HG03571 (cell line): ENCODE results near the gene RIGI.
"Not testable (repeated sequence)": the region's sequence is repeated elsewhere in the genome, so short reads cannot be mapped to it uniquely, and the experiment has no call there.

Experiments
- ATAC-seq: cut with Tn5 transposase; IDR thresholded peaks from one replicate; pipeline ENCODE4 v1.9.1; 2021; ENCODE audit not compliant: unreplicated experiment

Gene RIGI

GRCh38 chr9:32533336-32533735 lies 7.3 kb upstream of the RIGI start:
- no peak for ATAC-seq

- no peak for ATAC-seq
These were observed 682 bp upstream of the RIGI start for GRCh38 chr9:32526707-32527048.

- no peak for ATAC-seq
These were observed 326 bp downstream of the RIGI start for GRCh38 chr9:32525709-32526030.

DNA sequence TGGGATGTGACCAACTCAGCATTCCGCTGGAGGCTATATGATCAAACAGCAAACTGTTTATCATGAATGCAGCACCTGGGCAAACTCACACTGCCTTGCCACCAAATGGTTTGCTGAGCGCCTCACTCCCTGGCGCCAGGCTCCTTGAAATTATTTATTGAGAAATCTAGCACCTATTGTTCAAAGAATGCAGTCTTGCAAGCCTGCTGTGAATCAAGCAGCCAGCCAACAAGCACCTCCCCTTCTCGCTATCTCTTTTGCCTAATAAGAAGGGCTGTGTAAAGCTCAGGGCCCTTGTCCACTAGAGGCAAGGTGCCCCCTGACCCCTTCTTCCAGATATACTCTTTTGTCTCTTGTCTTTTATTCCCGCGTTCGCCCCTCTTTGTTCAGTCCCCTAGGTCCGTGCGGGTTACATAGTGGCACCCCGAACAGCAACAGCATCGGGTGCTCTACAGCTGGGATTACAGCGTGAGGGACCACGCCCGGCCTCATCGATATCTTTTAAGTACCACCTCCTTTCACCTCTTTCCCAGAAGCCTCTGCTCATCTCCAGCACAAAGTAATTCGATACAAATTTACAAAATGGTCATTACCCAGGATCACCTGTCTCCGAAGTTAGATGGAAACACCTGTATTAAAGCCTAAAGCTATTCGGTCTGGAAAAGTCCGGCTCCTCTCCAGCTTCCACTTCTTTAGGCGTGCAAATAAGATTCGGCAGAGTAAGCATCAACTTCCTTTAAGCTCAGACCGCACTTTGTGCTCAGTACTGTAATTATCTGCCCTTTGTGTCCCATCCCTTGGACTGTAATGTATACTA lies 896 bp downstream of the RIGI start:
- ATAC-seq = no peak

- not testable (repeated sequence) for ATAC-seq
These were observed 1.5 kb downstream of the RIGI start for GRCh38 chr9:32524558-32524891.

- ATAC-seq = no peak
These were observed 2.1 kb downstream of the RIGI start for GRCh38 chr9:32523910-32524309.

- no peak for ATAC-seq
These were observed 7.7 kb downstream of the RIGI start for GRCh38 chr9:32518276-32518675.

DNA sequence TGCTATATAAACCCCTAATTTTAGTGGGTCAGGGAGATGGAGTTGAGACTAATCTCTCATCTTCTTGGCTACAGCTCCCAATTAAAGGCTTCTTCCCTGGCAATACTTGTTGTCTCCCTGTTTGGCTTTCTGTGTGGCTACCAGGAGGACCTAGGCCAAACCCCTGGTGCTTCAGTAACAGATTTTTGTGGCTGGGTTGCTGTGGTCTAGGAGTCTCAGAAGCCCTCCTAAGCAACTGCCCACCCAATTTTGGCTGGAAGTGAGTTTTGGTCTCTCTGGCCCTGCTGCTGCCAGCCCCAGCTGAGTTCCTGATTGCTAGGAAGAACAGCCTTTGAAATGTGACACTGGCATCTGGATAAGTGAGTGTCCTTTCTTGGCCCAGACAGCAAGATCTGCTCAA lies 9.8 kb downstream of the RIGI start:
- no peak for ATAC-seq

DNA sequence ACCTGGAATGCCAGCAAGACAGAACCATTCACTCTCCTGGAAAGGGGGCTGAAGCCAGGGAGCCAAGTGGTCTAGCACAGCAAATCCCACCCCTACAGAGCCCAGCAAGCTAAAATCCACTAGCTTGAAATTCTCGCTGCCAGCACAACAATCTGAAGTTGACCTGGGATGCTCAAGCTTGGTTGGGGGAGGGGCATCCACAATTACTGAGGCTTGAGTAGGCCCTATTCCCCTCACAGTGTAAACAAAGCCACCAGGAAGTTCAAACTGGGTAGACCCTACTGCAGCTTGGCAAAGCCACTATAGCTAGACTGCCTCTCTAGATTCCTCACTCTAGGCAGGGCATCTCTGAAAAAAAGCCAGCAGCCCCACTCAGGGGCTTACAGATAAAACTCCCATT lies 17.3 kb downstream of the RIGI start:
- no peak for ATAC-seq

GRCh38 chr9:32503008-32503407 lies 23.0 kb downstream of the RIGI start:
- no peak for ATAC-seq

GRCh38 chr9:32502464-32502863 lies 23.5 kb downstream of the RIGI start:
- ATAC-seq = no peak

DNA sequence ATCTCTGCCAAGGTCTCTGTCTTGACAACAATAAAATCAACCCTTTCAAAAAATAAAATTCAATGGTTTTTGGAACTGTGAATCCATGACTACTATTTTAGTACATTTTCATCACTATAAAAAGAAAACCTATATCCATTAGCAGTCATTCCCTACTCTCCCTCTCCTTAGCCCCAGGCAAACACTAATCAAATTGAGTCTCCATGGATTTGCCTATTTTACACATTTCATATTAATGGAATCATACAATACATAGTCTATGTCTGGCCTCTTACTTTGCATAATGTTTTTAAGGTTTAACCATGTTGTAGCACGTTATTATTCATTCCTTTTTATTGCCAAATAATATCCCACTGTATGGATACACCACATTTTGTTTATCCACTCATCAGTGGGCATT lies 24.1 kb downstream of the RIGI start:
- no peak for ATAC-seq

DNA sequence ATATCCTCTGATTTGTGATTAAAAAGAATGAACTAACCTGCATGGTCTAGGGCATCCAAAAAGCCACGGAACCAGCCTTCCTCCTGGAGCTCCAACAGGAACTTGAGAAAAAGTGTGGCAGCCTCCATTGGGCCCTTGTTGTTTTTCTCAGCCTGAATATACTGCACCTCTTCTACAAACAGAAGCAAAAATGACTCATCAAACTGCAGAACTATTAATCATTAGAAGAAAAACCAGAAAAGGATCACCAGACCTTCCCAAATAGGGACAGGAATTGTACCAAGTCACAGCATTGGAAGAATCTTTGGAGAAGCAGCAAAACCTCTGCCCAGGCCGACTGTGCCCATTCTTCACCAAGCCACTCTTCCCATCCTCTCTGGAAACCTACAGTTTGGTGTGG lies 25.2 kb downstream of the RIGI start:
- ATAC-seq = no peak

DNA sequence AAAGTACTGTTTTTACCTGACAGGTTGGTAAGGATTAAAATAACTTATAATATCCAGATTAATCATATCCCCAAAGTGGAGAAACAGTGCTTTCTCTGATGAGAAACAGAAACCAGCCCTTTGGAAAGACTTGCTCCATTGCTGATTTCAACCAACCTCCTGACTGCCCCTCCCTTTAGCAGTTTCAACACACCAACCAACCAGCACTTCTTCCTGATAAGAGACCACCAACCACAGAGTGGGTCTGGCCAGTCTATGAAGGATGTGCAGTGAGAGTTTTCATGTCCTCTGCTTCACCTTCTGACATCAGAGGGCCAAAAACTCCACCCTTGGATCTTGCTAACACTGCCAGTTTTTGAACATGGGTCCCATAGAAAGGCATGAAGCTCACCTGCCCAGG lies 28.1 kb downstream of the RIGI start:
- no peak for ATAC-seq

GRCh38 chr9:32490601-32491000 lies 35.4 kb downstream of the RIGI start:
- ATAC-seq = no peak

DNA sequence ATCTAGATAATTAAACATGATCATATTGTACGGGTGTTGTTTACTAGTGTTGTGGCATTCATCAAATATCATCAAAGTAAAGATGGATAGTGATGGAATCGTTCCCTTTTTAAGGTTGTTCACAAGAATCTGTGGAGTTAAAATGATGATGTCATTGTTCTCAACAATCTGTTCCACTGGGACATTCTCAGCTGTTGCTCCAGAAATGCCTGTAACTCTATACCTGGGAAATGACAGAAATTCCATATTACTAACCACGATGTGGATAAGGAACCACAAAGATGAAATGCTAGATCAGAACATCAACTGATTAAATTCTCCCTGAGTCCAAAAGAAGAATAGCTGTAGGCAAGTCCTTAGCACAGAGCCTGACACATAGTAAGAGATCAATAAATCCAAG lies 38.0 kb downstream of the RIGI start:
- ATAC-seq = no peak

GRCh38 chr9:32486839-32487562 lies 39.0 kb downstream of the RIGI start:
- no peak for ATAC-seq

DNA sequence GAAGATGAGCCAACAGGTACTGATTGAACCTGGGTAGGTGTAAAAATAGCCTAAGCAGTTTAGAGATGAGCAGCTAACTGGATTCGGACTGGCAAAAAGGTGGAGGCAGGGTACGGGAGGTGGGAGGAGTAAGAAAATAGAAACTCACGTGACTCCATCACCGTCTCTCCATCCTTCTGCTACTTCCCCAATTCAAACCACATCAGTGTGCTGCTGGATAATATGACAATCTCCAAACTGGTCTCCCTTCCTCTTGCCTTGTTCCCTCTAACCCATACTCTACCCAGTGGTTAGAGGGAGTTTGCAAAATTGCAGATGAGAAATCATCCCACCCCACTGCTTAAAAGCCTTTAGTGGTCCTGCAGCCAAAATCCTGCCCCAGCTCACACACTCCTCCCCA lies 42.7 kb downstream of the RIGI start:
- ATAC-seq = no peak
